ENCODE data around the gene KRTAP10-1. TPM values are rescaled to one million over a fixed set of nuclear protein-coding genes. Genes with fewer than 3 reads are reported as not detected.
"Not testable (repeated sequence)": the region's sequence is repeated elsewhere in the genome, so short reads cannot be mapped to it uniquely, and the experiment has no call there.

The KRTAP10-1 gene
- polyA plus RNA-seq, 3 donors: not detected

GRCh38 chr21:44503006-44503889 lies 36.7 kb downstream of the KRTAP10-1 start:
- not testable (repeated sequence) for DNase-seq

GRCh38 chr21:44502171-44502958 lies 37.6 kb downstream of the KRTAP10-1 start:
- DNase-seq: no peak

- DNase-seq: no peak
Measured at GRCh38 chr21:44500111-44500510, 39.9 kb downstream of the KRTAP10-1 start.

- no peak for DNase-seq
Measured at GRCh38 chr21:44499631-44500030, 40.4 kb downstream of the KRTAP10-1 start.

GRCh38 chr21:44499211-44499560 lies 40.8 kb downstream of the KRTAP10-1 start:
- DNase-seq: no peak

- DNase-seq: no peak
Measured at GRCh38 chr21:44498280-44499210, 41.5 kb downstream of the KRTAP10-1 start.

- DNase-seq: no peak
Measured at GRCh38 chr21:44497703-44498126, 42.3 kb downstream of the KRTAP10-1 start.

- no peak for DNase-seq
Measured at GRCh38 chr21:44496564-44497550, 43.1 kb downstream of the KRTAP10-1 start.

GRCh38 chr21:44495611-44496563 lies 44.1 kb downstream of the KRTAP10-1 start:
- DNase-seq: no peak

GRCh38 chr21:44494956-44495355 lies 45.0 kb downstream of the KRTAP10-1 start:
- no peak for DNase-seq

GRCh38 chr21:44494418-44494817 lies 45.6 kb downstream of the KRTAP10-1 start:
- DNase-seq: no peak

- no peak for DNase-seq
Measured at GRCh38 chr21:44492567-44493385, 47.2 kb downstream of the KRTAP10-1 start.

- no peak for DNase-seq
Measured at GRCh38 chr21:44490816-44491215, 49.2 kb downstream of the KRTAP10-1 start.

- no peak for DNase-seq
Measured at GRCh38 chr21:44490405-44490804, 49.6 kb downstream of the KRTAP10-1 start.

- DNase-seq: no peak
Measured at GRCh38 chr21:44489962-44490361, 50.0 kb downstream of the KRTAP10-1 start.
